HepG2 (cell line): ENCODE results near the gene WDR81. TPM values are rescaled to one million over a fixed set of nuclear protein-coding genes. Genes with fewer than 3 reads are reported as not detected.

Source experiments
- ATAC-seq: fragments of 200-7000 bp; cut with Tn5 transposase; 3 replicates; pipeline ENCODE4 v1.9.1; 2020; ENCODE audit warnings: mild to moderate bottlenecking, moderate library complexity
- BruUV-seq: library from RNA; stranded (reverse); fragments of 400-500 nt; replicated peaks from 2 replicates; lab custom pipeline; 2021; lab: Mats Ljungman, UMichigan
- CTCF ChIA-PET: fragments of 300-600 bp; formaldehyde crosslinking; extraction: SDS; loops from one replicate; lab custom pipeline; 2021; ENCODE audit warnings: low total read pairs, inconsistent platforms, low intra/inter-chr PET ratio; lab: Yijun Ruan, JAX
- POLR2A ChIA-PET: fragments of 350-600 bp; sonication (Branson Sonifier 250); formaldehyde crosslinking; loops from one replicate; lab custom pipeline; 2020; ENCODE audit warnings: antibody characterized with exemption, inconsistent platforms; lab: Yijun Ruan, JAX
- DNase-seq: peaks from one replicate; pipeline ENCODE4 v3.0.0-alpha.2; 2015; ENCODE audit warnings: low spot score
- FAIRE-seq: peaks from 3 replicates; lab custom pipeline; 2011; peaks lifted over from hg19 to GRCh38; lab: Jason Lieb, UNC
- H2AFZ ChIP-seq: one replicate; pipeline ENCODE4 v1.6.1; 2011; ENCODE audit warnings: low read length, inconsistent platforms
- H3K27ac ChIP-seq: fragments of 300-600 bp; 3 replicates; pipeline ENCODE4 v1.8.0; 2011; ENCODE audit warnings: mixed run types, mild to moderate bottlenecking, mixed read lengths, low read length, inconsistent platforms; ENCODE audit not compliant: insufficient read depth; ENCODE audit errors: extremely low read length
- H3K27me3 ChIP-seq, 2 experiments: fragments of 200-600 bp in 1 of 2; 2 replicates in 1 of 2; 3 replicates in 1 of 2; pipeline versions ENCODE4 v1.6.0 to v1.8.0; 2011; ENCODE audit warnings: low read length in 2 of 2, mild to moderate bottlenecking in 2 of 2, moderate library complexity in 2 of 2, inconsistent platforms in 1 of 2; ENCODE audit not compliant: insufficient read depth in 2 of 2, control insufficient read depth in 1 of 2
- H3K36me3 ChIP-seq, 2 experiments: fragments of 200-600 bp in 1 of 2; replicated peaks in 1 of 2; 2 replicates in 1 of 2; 3 replicates in 1 of 2; pipeline versions ENCODE4 v1.5.1 to v1.8.0; 2011; ENCODE audit warnings: low read length in 2 of 2, inconsistent platforms in 1 of 2; ENCODE audit not compliant: insufficient read depth in 2 of 2, control insufficient read depth in 1 of 2
- H3K4me1 ChIP-seq: 2 replicates; pipeline ENCODE4 v1.5.1; 2012; ENCODE audit warnings: low read length, inconsistent platforms; ENCODE audit not compliant: insufficient read depth
- H3K4me2 ChIP-seq: 2 replicates; pipeline ENCODE4 v1.6.0; 2011; ENCODE audit warnings: low read depth, low read length, inconsistent platforms
- H3K4me3 ChIP-seq, 3 experiments: fragments of 200-600 bp in 1 of 3; sonication (generic), shearing (Covaris generic) in 1 of 3; replicated peaks in 1 of 3; 2 replicates each; pipeline ENCODE4 v1.5.1; 2011 to 2016; ENCODE audit warnings: low read length in 3 of 3, inconsistent platforms in 2 of 3, low read depth in 2 of 3, mild to moderate bottlenecking in 2 of 3, control low read depth in 1 of 3, mixed read lengths in 1 of 3; ENCODE audit not compliant: insufficient read depth in 1 of 3
- H3K79me2 ChIP-seq: one replicate; pipeline ENCODE4 v1.6.1; 2011; ENCODE audit warnings: low read length, inconsistent platforms; ENCODE audit not compliant: insufficient read depth
- H3K9ac ChIP-seq: 2 replicates; pipeline ENCODE4 v1.6.0; 2011; ENCODE audit warnings: mild to moderate bottlenecking, low read depth, low read length, inconsistent platforms; ENCODE audit not compliant: insufficient read depth
- H3K9me3 ChIP-seq: 2 replicates; pipeline ENCODE4 v1.5.1; 2012; ENCODE audit warnings: mild to moderate bottlenecking, low read length
- H4K20me1 ChIP-seq: 2 replicates; pipeline ENCODE4 v1.6.0; 2011; ENCODE audit warnings: inconsistent platforms, mild to moderate bottlenecking, low read length, moderate library complexity; ENCODE audit not compliant: insufficient read depth
- ARNT2 ChIP-seq: sonication (generic); formaldehyde crosslinking; IDR thresholded peaks from 2 replicates; pipeline ENCODE4 v1.8.0; 2022; ENCODE audit warnings: mild to moderate bottlenecking, low read depth, missing genetic modification reagents, moderate library complexity
- CEBPG ChIP-seq: IDR thresholded peaks from 2 replicates; pipeline ENCODE4 v1.6.1; 2016
- CENPT ChIP-seq: sonication (generic); formaldehyde crosslinking; IDR thresholded peaks from 2 replicates; pipeline ENCODE4 v1.8.0; 2022; ENCODE audit warnings: low read depth, mild to moderate bottlenecking, moderate library complexity, missing genetic modification reagents
- HNRNPL ChIP-seq: fragments of 200-400 bp; formaldehyde crosslinking; IDR thresholded peaks from 2 replicates; pipeline ENCODE4 v1.6.1; 2017; ENCODE audit warnings: mild to moderate bottlenecking, low read depth, low read length
- KLF9 ChIP-seq: IDR thresholded peaks from 2 replicates; pipeline ENCODE4 v1.6.1; 2016; ENCODE audit warnings: low read depth
- NAIF1 ChIP-seq: sonication (generic); formaldehyde crosslinking; IDR thresholded peaks from 2 replicates; pipeline ENCODE4 v1.5.0; 2020; ENCODE audit warnings: mild to moderate bottlenecking, missing genetic modification reagents, borderline replicate concordance
- NFIC ChIP-seq: IDR thresholded peaks from 2 replicates; pipeline ENCODE4 v1.6.1; 2012; ENCODE audit warnings: mild to moderate bottlenecking, low read length, inconsistent platforms
- NR1H2 ChIP-seq: sonication (generic); formaldehyde crosslinking; IDR thresholded peaks from 2 replicates; pipeline ENCODE4 v1.8.1; 2022; ENCODE audit warnings: low read depth, missing genetic modification reagents, borderline replicate concordance
- PCBP2 ChIP-seq: fragments of 200-400 bp; formaldehyde crosslinking; optimal IDR thresholded peaks from 2 replicates; pipeline ENCODE3; 2018; ENCODE audit warnings: low read length, low read depth; ENCODE audit not compliant: poor library complexity, severe bottlenecking
- PHF8 ChIP-seq: sonication (generic); formaldehyde crosslinking; IDR thresholded peaks from 2 replicates; pipeline ENCODE4 v1.5.0; 2020; ENCODE audit warnings: missing genetic modification reagents
- SMC3 ChIP-seq: IDR thresholded peaks from 2 replicates; pipeline ENCODE4 v1.6.1; 2011; ENCODE audit warnings: low read length, improper control_type of control experiment
- SRSF9 ChIP-seq: fragments of 200-400 bp; formaldehyde crosslinking; IDR thresholded peaks from 2 replicates; pipeline ENCODE4 v1.6.1; 2018; ENCODE audit warnings: borderline replicate concordance, mild to moderate bottlenecking, low read depth, low read length; ENCODE audit not compliant: insufficient read depth, poor library complexity, severe bottlenecking
- ZFYVE20 ChIP-seq: sonication (generic); formaldehyde crosslinking; IDR thresholded peaks from 2 replicates; pipeline ENCODE4 v1.8.0; 2023; ENCODE audit warnings: low read depth, mild to moderate bottlenecking, moderate library complexity, missing genetic modification reagents, borderline replicate concordance
- ZNF235 ChIP-seq: sonication (generic); formaldehyde crosslinking; IDR thresholded peaks from 2 replicates; pipeline ENCODE4 v1.8.1; 2023; ENCODE audit warnings: mild to moderate bottlenecking, missing genetic modification reagents, borderline replicate concordance
- ZNF501 ChIP-seq: sonication (generic); formaldehyde crosslinking; IDR thresholded peaks from 2 replicates; pipeline ENCODE4 v1.5.1; 2020; ENCODE audit warnings: mild to moderate bottlenecking, moderate library complexity, missing genetic modification reagents
- ZNF543 ChIP-seq: sonication (generic); formaldehyde crosslinking; IDR thresholded peaks from 2 replicates; pipeline ENCODE4 v1.4.0; 2020; ENCODE audit warnings: mild to moderate bottlenecking, missing genetic modification reagents
- ZNF549 ChIP-seq: sonication (generic); formaldehyde crosslinking; IDR thresholded peaks from 2 replicates; pipeline ENCODE4 v1.5.0; 2020; ENCODE audit warnings: missing genetic modification reagents
- ZNF564 ChIP-seq: sonication (generic); formaldehyde crosslinking; IDR thresholded peaks from 2 replicates; pipeline ENCODE4 v1.8.1; 2023; ENCODE audit warnings: mild to moderate bottlenecking, missing genetic modification reagents
- ZNF703 ChIP-seq: sonication (generic); formaldehyde crosslinking; IDR thresholded peaks from 2 replicates; pipeline ENCODE4 v1.5.1; 2020; ENCODE audit warnings: missing genetic modification reagents, mild to moderate bottlenecking, moderate library complexity, borderline replicate concordance
- ZNF713 ChIP-seq: sonication (generic); formaldehyde crosslinking; IDR thresholded peaks from 2 replicates; pipeline ENCODE4 v1.4.0; 2020; ENCODE audit warnings: mild to moderate bottlenecking, missing genetic modification reagents
- ZNF839 ChIP-seq: sonication (generic); formaldehyde crosslinking; IDR thresholded peaks from 2 replicates; pipeline ENCODE4 v1.4.0; 2020; ENCODE audit warnings: missing genetic modification reagents, mild to moderate bottlenecking, borderline replicate concordance
- ZNF841 ChIP-seq: sonication (generic); formaldehyde crosslinking; IDR thresholded peaks from 2 replicates; pipeline ENCODE4 v1.8.1; 2023; ENCODE audit warnings: missing genetic modification reagents, borderline replicate concordance
- ZSCAN31 ChIP-seq: sonication (generic); formaldehyde crosslinking; IDR thresholded peaks from 2 replicates; pipeline ENCODE4 v1.5.0; 2020; ENCODE audit warnings: low read depth, mild to moderate bottlenecking, missing genetic modification reagents
- WGBS: methylation state at CpG from one replicate; pipeline ENCODE4 v1.1.6; 2017; ENCODE audit warnings: low lambda C conversion rate; 5-methylcytosine and 5-hydroxymethylcytosine counted together
- in situ Hi-C: cut with HindIII; loops from 2 replicates; pipeline ENCODE4 v1.10.0; 2017; ENCODE audit warnings: low pct_unique_long_range_greater_than_20kb; ENCODE audit not compliant: extremely low pct_ligation_motif_present
- intact Hi-C: fragments of 100-400 bp; cut with micrococcal nuclease; formaldehyde crosslinking; loops from one replicate; pipeline ENCODE4 v1.10.0; 2022; ENCODE audit not compliant: unreplicated experiment
- polyA plus RNA-seq, 8 experiments: library from polyadenylated mRNA; depleted of rRNA in 3 of 8; stranded (reverse) in 7 of 8; unstranded in 1 of 8; fragments of >200 nt; fragmentation: Illumina TruSeq in 4 of 8; extraction: Trizol in 4 of 8; gene quantifications; 2 replicates each; pipeline versions ENCODE4 v1.2.1 to v1.2.3, GENCODE V29; 2011 to 2016; ENCODE audit warnings: low read depth in 4 of 8, missing spikeins in 1 of 8, mixed read lengths in 1 of 8; ENCODE audit not compliant: insufficient read depth in 1 of 8
- total RNA-seq, 5 experiments: library from RNA; depleted of rRNA; stranded (reverse); fragments of >200 nt; fragmentation: Illumina TruSeq; extraction: Trizol; gene quantifications; 2 replicates each; pipeline ENCODE4 v1.2.3, GENCODE V29; 2016; ENCODE audit warnings: low read depth in 1 of 5
- TF ChIP-seq, protein P1 (sequence below): sonication (generic); formaldehyde crosslinking; IDR thresholded peaks from 2 replicates; pipeline ENCODE4 v1.5.1; 2020; ENCODE audit warnings: missing genetic modification reagents, mild to moderate bottlenecking, borderline replicate concordance

Gene WDR81
- total and polyA plus RNA-seq, 2 of the 13 experiments (the other 11 are each of a cell fraction or from before 2014, with no cell fraction given), result 9.1 to 16.7 TPM

DNA sequence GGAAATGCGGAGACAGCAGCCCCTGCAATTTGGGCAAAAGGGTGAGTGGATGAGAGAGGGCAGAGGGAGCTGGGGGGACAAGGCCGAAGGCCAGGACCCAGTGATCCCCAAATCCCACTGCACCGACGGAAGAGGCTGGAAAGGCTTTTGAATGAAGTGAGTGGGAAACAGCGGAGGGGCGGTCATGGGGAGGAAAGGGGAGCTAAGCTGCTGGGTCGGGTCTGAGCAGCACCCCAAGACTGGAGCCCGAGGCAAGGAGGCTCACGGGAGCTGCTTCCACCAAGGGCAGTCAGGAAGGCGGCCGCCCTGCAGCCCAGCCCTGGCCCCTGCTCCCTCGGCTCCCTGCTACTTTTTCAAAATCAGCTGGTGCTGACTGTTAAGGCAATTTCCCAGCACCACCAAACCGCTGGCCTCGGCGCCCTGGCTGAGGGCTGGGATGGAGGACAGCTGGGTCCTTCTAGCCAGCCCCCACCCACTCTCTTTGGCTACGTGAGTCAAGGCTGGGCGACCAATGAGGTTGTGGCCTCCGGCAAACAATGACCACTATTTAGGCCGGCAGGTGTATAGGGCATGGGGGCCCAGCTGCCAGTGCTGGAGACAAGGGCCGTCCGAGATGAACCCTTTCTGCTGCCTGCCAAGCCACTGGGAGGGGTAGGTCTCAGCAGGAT, 37.9 kb downstream of the WDR81 start:
- Histone ChIP-seq H3K27ac (peak overlapping the region; percentile 99), H3K9ac (peak overlapping the region; percentile 93), H3K4me2 (peak overlapping the region; percentile 79), H3K9me3 (no peaks in the 10 kb centered on the region), H3K4me1 (peaks cover 45% of the 10 kb centered on the region), H3K27me3 (no peaks in the 10 kb centered on the region), H3K36me3 (peaks cover 1 to 2% of the 10 kb centered on the region in 2 experiments; a peak in 3 of 5 replicates), H3K4me3 (peak overlapping the region; percentile 86 to 94 (median 88)), H3K79me2 (peaks cover 28% of the 10 kb centered on the region), H2AFZ (no peak overlapping the region), H4K20me1 (no peaks in the 10 kb centered on the region)
- CTCF ChIA-PET, result no interaction called here
- BruUV-seq, result no TSS peak
- in situ Hi-C loops, result no loop called here
- FAIRE-seq (no peak), DNase-seq (peak; percentile 88), ATAC-seq (peak; percentile 82)
- intact Hi-C loops, result loop anchor here (1.0 to 2.0 kb wide), 2 partner anchors 20 to 46 kb away; partner anchors contain the start of gene SERPINF2
- POLR2A ChIA-PET, result interaction anchor here (0.6 to 13.7 kb wide), 24 partner anchors 9 to 566 kb away, joined by 3 to 480 read pairs (median 17); partner anchors contain the start of genes PRPF8, RILP, RPA1 and SERPINF2
- WGBS, result 2% methylated on average over 15 of the region's 21 CpGs
- TF ChIP-seq ZNF549 (CRISPR knock-in tag), result no peak
- no peak for TF ChIP-seq PCBP2
- no peak; the same call in 1 of the 2 replicates for TF ChIP-seq ZNF703 (CRISPR knock-in tag)
- TF ChIP-seq, protein P1, sequence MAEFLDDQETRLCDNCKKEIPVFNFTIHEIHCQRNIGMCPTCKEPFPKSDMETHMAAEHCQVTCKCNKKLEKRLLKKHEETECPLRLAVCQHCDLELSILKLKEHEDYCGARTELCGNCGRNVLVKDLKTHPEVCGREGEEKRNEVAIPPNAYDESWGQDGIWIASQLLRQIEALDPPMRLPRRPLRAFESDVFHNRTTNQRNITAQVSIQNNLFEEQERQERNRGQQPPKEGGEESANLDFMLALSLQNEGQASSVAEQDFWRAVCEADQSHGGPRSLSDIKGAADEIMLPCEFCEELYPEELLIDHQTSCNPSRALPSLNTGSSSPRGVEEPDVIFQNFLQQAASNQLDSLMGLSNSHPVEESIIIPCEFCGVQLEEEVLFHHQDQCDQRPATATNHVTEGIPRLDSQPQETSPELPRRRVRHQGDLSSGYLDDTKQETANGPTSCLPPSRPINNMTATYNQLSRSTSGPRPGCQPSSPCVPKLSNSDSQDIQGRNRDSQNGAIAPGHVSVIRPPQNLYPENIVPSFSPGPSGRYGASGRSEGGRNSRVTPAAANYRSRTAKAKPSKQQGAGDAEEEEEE (CRISPR knock-in tag), result no peak
- TF ChIP-seq SMC3, result no peak
- no peak; the same call in 1 of the 2 replicates for TF ChIP-seq ZSCAN31 (CRISPR knock-in tag)
- TF ChIP-seq PHF8, result peak; percentile 53
- no peak for TF ChIP-seq ZNF501
- TF ChIP-seq ZNF713 (CRISPR knock-in tag), result no peak
- TF ChIP-seq ZNF564 (CRISPR knock-in tag), result peak; percentile 22; the same call in 1 of the 2 replicates
- TF ChIP-seq KLF9 (CRISPR knock-in tag), result no peak
- 0 out of 2 replicates have a peak, but pooled peaks have one; percentile 20 for TF ChIP-seq ARNT2 (CRISPR knock-in tag)
- TF ChIP-seq ZNF839 (CRISPR knock-in tag), result peak; percentile 93; the same call in 1 of the 2 replicates
- TF ChIP-seq SRSF9, result no peak
- no peak for TF ChIP-seq ZNF841 (CRISPR knock-in tag)
- TF ChIP-seq CEBPG (CRISPR knock-in tag), result peak; percentile 2; the same call in 1 of the 2 replicates
- TF ChIP-seq ZNF235 (CRISPR knock-in tag), result no peak; the same call in 1 of the 2 replicates
- TF ChIP-seq HNRNPL, result peak; percentile 82
- TF ChIP-seq NR1H2 (CRISPR knock-in tag), result 0 out of 2 replicates have a peak, but pooled peaks have one; percentile 2
- no peak for TF ChIP-seq ZFYVE20 (CRISPR knock-in tag)
- peak; percentile 90; the same call in 1 of the 2 replicates for TF ChIP-seq CENPT (CRISPR knock-in tag)
- no peak for TF ChIP-seq ZNF543 (CRISPR knock-in tag)
- no peak for TF ChIP-seq NAIF1 (CRISPR knock-in tag)
- no peak for TF ChIP-seq NFIC
